KMS-11 (cell line): ENCODE data around the gene PDLIM1.

Experiments
- H2AFZ ChIP-seq: fragments of 200-600 bp; sonication (generic); 2 replicates; pipeline ENCODE4 v1.6.1; 2016; ENCODE audit warnings: antibody characterized with exemption, mixed run types, low read depth
- H3K27ac ChIP-seq: fragments of 200-600 bp; sonication (generic); 2 replicates; pipeline ENCODE4 v1.6.1; 2016; ENCODE audit warnings: mild to moderate bottlenecking, mixed run types
- H3K27me3 ChIP-seq: fragments of 200-600 bp; sonication (generic); 2 replicates; pipeline ENCODE4 v1.6.1; 2017; ENCODE audit warnings: mild to moderate bottlenecking, low read depth, mixed run types, moderate library complexity; ENCODE audit not compliant: insufficient read depth
- H3K36me3 ChIP-seq: fragments of 200-600 bp; sonication (generic); 2 replicates; pipeline ENCODE4 v1.6.1; 2017; ENCODE audit warnings: mild to moderate bottlenecking, mixed run types; ENCODE audit not compliant: insufficient read depth
- H3K4me1 ChIP-seq: fragments of 200-600 bp; sonication (generic); 2 replicates; pipeline ENCODE4 v1.6.1; 2016; ENCODE audit warnings: mild to moderate bottlenecking, low read depth, mixed run types; ENCODE audit not compliant: poor library complexity, severe bottlenecking
- H3K4me2 ChIP-seq: fragments of 200-600 bp; sonication (generic); 2 replicates; pipeline ENCODE4 v1.7.0; 2016; ENCODE audit warnings: mild to moderate bottlenecking, mixed run types
- H3K4me3 ChIP-seq: fragments of 200-600 bp; sonication (generic); IDR thresholded peaks from 2 replicates; pipeline ENCODE4 v1.6.1; 2017; ENCODE audit warnings: low read depth, low read length, mixed read lengths; ENCODE audit not compliant: insufficient read depth
- H3K79me2 ChIP-seq: fragments of 200-600 bp; sonication (generic); 2 replicates; pipeline ENCODE4 v1.6.1; 2016; ENCODE audit warnings: low read depth, mixed run types; ENCODE audit not compliant: insufficient read depth
- H3K9ac ChIP-seq: fragments of 200-600 bp; sonication (generic); 2 replicates; pipeline ENCODE4 v1.6.1; 2016; ENCODE audit warnings: mild to moderate bottlenecking, mixed run types
- H4K20me1 ChIP-seq: fragments of 200-600 bp; sonication (generic); 2 replicates; pipeline ENCODE4 v1.6.1; 2016; ENCODE audit warnings: mild to moderate bottlenecking, mixed run types; ENCODE audit not compliant: insufficient read depth
- TF ChIP-seq, protein P1 (sequence below): fragments of 200-600 bp; sonication (generic); conservative IDR thresholded peaks from 2 replicates; pipeline ENCODE4 v1.6.1; 2017; ENCODE audit warnings: low read depth, mild to moderate bottlenecking, antibody characterized with exemption, low read length, moderate library complexity, mixed read lengths

The PDLIM1 gene

DNA sequence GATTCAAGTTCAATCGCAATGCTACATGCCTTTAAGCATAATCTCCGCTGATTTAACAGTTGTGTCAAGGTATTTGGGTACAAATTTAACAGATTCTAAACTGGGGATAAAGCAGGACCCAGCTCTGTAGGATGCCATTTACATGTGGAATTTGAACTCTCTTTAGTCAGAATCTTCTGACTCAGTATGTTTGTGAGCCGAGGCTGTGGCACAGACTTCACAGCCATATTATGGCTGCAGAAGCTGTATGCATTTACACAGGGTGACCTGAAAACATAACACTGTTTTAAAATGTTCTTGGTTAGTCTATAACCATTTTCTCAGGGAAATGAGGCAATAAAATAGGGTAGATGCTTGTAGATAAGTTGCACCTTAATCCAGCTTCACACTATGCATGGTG lies 8.7 kb downstream of the PDLIM1 start:
- Histone ChIP-seq H3K36me3 (no peaks in the 10 kb centered on the region), H3K27me3 (no peaks in the 10 kb centered on the region), H3K79me2 (peaks cover 57% of the 10 kb centered on the region; the same call in 1 of the 2 replicates), H2AFZ (no peak overlapping the region), H3K4me1 (peaks cover 6% of the 10 kb centered on the region), H3K4me2 (no peak overlapping the region), H3K4me3 (no peak overlapping the region), H4K20me1 (no peaks in the 10 kb centered on the region), H3K9ac (no peak overlapping the region), H3K27ac (no peak overlapping the region)
- TF ChIP-seq, protein P1, sequence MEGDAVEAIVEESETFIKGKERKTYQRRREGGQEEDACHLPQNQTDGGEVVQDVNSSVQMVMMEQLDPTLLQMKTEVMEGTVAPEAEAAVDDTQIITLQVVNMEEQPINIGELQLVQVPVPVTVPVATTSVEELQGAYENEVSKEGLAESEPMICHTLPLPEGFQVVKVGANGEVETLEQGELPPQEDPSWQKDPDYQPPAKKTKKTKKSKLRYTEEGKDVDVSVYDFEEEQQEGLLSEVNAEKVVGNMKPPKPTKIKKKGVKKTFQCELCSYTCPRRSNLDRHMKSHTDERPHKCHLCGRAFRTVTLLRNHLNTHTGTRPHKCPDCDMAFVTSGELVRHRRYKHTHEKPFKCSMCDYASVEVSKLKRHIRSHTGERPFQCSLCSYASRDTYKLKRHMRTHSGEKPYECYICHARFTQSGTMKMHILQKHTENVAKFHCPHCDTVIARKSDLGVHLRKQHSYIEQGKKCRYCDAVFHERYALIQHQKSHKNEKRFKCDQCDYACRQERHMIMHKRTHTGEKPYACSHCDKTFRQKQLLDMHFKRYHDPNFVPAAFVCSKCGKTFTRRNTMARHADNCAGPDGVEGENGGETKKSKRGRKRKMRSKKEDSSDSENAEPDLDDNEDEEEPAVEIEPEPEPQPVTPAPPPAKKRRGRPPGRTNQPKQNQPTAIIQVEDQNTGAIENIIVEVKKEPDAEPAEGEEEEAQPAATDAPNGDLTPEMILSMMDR, result no peak

DNA sequence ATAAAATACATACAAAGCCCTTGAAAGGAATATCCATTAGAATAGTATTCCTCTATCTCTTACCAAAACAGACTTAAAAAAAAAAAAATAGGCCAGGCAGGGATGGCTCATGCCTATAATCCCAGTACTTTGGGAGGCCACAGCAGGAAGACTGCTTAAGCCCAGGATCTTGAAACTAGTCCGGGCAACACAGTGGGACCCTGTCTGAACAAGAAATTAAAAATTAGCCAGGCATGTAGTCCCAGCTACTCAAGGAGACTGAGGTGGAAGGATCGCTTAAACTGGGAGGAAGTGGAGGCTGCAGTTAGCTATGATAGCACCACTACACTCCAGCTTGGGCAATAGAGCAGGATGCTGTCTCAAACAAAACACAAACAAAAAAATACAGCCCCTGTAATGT lies 9.6 kb downstream of the PDLIM1 start:
- Histone ChIP-seq H4K20me1 (no peaks in the 10 kb centered on the region), H3K27ac (no peak overlapping the region), H3K4me3 (no peak overlapping the region), H3K4me2 (no peak overlapping the region), H3K79me2 (peaks cover 50% of the 10 kb centered on the region; the same call in 1 of the 2 replicates), H3K4me1 (peaks cover 6% of the 10 kb centered on the region), H2AFZ (no peak overlapping the region), H3K36me3 (no peaks in the 10 kb centered on the region), H3K9ac (no peak overlapping the region), H3K27me3 (no peaks in the 10 kb centered on the region)
- TF ChIP-seq, protein P1, result no peak

DNA sequence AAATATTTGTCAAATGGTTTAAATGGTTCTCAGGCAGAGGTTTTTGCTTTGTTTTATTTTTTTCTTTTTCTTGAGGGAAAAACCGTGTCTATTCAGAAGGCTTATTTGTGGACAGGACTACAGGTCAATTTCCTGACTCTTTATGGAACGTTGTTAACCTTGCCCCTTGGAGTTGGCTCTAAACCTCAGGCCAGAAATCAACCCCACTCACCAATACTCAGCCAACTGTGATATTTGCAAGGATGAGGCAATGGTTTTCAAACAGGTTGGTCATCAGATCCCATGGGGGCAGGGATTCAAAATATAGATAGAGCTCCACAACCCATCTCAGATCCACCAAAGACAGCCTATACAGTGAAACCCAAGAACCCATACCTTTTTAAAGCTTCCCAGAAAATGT lies 10.2 kb downstream of the PDLIM1 start:
- no peak overlapping the region for H3K4me2 ChIP-seq
- H3K4me1 ChIP-seq, result peaks cover 6% of the 10 kb centered on the region
- H3K9ac ChIP-seq, result no peak overlapping the region
- no peaks in the 10 kb centered on the region for H3K36me3 ChIP-seq
- peaks cover 52% of the 10 kb centered on the region; the same call in 1 of the 2 replicates for H3K79me2 ChIP-seq
- TF ChIP-seq, protein P1, result no peak
- H3K4me3 ChIP-seq, result no peak overlapping the region
- H2AFZ ChIP-seq, result no peak overlapping the region
- no peaks in the 10 kb centered on the region for H3K27me3 ChIP-seq
- H3K27ac ChIP-seq, result no peak overlapping the region
- no peaks in the 10 kb centered on the region for H4K20me1 ChIP-seq

DNA sequence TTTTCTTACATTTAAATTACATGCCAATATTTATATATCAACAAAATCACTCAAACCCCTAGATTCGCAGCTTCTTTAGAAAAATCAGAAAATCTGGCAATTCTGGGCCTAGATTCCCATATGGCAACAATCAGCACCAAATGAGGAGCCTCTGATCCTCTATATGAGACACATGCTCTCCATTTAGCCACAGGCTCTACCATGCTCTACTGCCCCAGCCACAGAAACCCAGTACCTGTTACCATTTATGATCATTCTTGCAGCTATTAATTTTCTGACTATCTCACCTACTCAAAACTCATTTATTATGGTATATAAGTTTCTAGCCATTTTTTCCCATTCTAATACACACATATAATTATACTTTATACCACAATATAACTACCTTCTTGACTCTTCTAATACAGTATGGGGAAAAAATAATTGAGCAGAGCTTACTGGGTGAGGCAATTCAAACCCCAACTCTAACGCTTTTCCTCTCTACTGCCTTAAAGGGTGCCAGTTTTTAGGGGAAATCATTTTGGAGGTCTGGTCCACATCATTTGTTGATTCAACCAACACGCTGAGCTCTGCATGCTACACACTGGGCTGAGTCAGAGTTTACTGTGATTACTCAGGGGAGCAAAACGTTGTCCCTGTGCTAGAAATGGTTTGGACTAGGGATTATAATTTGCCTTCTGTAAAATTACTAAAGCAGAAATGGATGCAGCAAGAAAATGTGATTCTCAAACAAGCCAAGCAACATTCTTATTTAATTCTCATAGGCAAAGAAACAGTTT lies 11.6 kb downstream of the PDLIM1 start:
- H3K27ac ChIP-seq, result no peak overlapping the region
- peaks cover 6% of the 10 kb centered on the region for H3K4me1 ChIP-seq
- no peak overlapping the region for H3K4me2 ChIP-seq
- H3K79me2 ChIP-seq, result peaks cover 66% of the 10 kb centered on the region; the same call in 1 of the 2 replicates
- no peaks in the 10 kb centered on the region for H3K36me3 ChIP-seq
- H3K27me3 ChIP-seq, result no peaks in the 10 kb centered on the region
- H4K20me1 ChIP-seq, result no peaks in the 10 kb centered on the region
- TF ChIP-seq, protein P1, result no peak
- H3K4me3 ChIP-seq, result no peak overlapping the region
- H2AFZ ChIP-seq, result no peak overlapping the region
- H3K9ac ChIP-seq, result no peak overlapping the region
